Right ventricle myocardium inferior (tissue), 1 donor: Measurements from ENCODE around the gene IMPG1. TPM values are rescaled to one million over a fixed set of nuclear protein-coding genes. Genes with fewer than 3 reads are reported as not detected.
"Not testable (repeated sequence)": the region's sequence is repeated elsewhere in the genome, so short reads cannot be mapped to it uniquely, and the experiment has no call there.

Source experiments
- ATAC-seq: fragments of 200-7000 bp; cut with Tn5 transposase; one replicate; pipeline ENCODE4 v1.9.1; 2020; ENCODE audit warnings: mild to moderate bottlenecking, moderate library complexity
- DNase-seq: peaks from one replicate; pipeline ENCODE4 v3.0.0; 2021; ENCODE audit errors: missing footprints
- intact Hi-C: fragments of 100-400 bp; cut with DNase I; formaldehyde crosslinking; loops from one replicate; pipeline ENCODE4 v1.11.0; 2022
- total RNA-seq: library from RNA; stranded (reverse); fragmentation: NEBNext Ultra II Directional; extraction: Animal tissue kit (Norgen Biotek cat#: 25700); gene quantifications from one replicate; pipeline ENCODE4 v1.2.1, GENCODE V29; 2021
- donor health status: DM: no; HTN: yes; CAD: no; lungs with severe emphysema.

IMPG1 gene
- total RNA-seq, 1 donor from 2014 or later = not detected

- ATAC-seq = no peak
- intact Hi-C loops = no loop called here
- DNase-seq = no peak
Measured at GRCh38 chr6:75906871-75907270, 165.6 kb downstream of the IMPG1 start.

DNA sequence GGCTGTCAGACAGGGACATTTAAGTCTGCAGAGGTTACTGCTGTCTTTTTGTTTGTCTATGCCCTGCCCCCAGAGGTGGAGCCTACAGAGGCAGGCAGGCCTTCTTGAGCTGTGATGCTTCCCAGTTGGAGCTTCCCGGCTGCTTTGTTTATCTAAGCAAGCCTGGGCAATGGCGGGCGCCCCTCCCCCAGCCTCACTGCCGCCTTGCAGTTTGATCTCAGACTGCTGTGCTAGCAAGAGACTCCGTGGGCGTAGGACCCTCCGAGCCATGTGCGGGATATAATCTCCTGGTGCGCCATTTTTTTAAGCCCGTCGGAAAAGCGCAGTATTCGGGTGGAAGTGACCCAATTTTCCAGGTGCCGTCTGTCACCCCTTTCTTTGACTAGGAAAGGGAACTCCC, 167.3 kb downstream of the IMPG1 start:
- intact Hi-C loops, ATAC-seq, DNase-seq: not testable (repeated sequence)

DNA sequence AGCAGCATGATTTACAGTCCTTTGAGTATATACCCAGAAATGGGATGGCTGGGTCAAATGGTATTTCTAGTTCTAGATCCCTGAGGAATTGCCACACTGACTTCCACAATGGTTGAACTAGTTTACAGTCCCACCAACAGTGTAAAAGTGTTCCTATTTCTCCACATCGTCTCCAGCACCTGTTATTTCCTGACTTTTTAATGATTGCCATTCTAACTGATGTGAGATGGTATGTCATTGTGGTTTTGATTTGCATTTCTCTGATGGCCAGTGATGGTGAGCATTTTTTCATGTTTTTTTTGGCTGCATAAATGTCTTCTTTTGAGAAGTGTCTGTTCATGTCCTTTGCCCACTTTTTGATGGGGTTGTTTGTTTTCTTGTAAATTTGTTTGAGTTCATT, 172.2 kb downstream of the IMPG1 start:
- DNase-seq, ATAC-seq, intact Hi-C loops: not testable (repeated sequence)

GRCh38 chr6:75896526-75896925, 175.9 kb downstream of the IMPG1 start:
- intact Hi-C loops = no loop called here
- DNase-seq = no peak
- ATAC-seq = no peak

DNA sequence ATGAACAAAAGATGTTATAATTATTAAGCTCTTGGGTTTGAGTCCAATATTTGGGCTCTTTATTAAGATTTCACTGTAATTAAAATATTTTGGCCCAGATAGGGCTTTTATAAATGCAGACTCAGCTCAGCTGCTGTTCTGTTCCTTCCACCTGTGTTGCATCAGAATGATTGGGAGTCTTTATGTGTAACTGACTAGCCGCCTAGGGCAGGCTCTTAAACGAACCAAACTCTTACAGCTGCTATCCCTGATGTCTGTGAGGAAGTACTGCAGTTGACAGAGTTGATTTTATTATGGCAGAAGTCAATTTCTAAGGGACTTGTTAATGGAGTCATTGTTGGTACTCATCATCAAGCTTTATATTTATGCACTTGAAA, 178.7 kb downstream of the IMPG1 start:
- intact Hi-C loops = loop anchor here (5.0 kb wide), 1 partner anchor 1564 kb away; no protein-coding TSS in a partner anchor
- DNase-seq (no peak), ATAC-seq (no peak)

- no peak for ATAC-seq
- intact Hi-C loops = loop anchor here (5.0 kb wide), 1 partner anchor 1564 kb away; no protein-coding TSS in a partner anchor
- DNase-seq = no peak
Measured at GRCh38 chr6:75893058-75893775, 179.2 kb downstream of the IMPG1 start.

DNA sequence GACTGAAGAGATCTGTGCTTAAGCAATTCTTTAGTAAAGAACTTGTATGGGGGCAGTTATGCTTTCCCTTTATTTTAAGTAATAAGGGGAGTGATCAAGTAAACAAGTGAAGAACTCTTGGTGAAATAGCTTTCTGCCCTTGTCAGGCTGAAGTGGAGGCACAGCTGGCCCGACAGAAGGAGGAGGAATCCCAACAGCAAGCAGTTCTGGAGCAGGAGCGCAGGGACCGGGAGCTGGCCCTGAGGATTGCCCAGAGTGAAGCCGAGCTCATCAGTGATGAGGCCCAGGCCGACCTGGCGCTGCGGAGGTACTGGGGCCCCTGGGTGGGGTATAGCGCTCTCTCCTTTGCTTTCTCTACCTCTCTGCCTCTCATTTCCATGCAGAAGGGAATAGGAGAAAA, 180.1 kb downstream of the IMPG1 start:
- peak; percentile 62 for DNase-seq
- intact Hi-C loops = loop anchor here (5.0 kb wide), 1 partner anchor 1565 kb away; no protein-coding TSS in a partner anchor

GRCh38 chr6:75884822-75885221, 187.6 kb downstream of the IMPG1 start:
- no peak for DNase-seq
- intact Hi-C loops = no loop called here
- no peak for ATAC-seq

More for the DNA sequence above, 180.1 kb downstream of the IMPG1 start:
- no peak for ATAC-seq

DNA sequence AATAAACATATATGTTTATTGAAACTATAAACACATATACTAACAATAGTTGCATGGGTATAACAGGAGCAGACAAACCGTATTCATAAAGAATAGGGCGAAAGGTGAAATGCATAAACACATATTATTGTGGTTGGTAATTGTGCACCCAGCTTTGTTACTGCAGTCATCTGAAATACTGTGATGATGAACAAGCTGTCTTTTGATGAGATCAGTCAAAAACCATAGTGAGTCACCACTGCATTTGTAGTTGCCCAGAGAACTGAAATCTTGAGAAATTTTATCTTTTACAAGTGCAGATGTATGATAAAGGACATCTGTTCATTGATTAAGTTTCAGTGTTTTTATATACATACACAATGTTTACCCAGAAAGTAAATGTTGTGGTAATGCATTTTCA, 189.7 kb downstream of the IMPG1 start:
- DNase-seq = no peak
- no peak for ATAC-seq
- intact Hi-C loops = no loop called here

DNA sequence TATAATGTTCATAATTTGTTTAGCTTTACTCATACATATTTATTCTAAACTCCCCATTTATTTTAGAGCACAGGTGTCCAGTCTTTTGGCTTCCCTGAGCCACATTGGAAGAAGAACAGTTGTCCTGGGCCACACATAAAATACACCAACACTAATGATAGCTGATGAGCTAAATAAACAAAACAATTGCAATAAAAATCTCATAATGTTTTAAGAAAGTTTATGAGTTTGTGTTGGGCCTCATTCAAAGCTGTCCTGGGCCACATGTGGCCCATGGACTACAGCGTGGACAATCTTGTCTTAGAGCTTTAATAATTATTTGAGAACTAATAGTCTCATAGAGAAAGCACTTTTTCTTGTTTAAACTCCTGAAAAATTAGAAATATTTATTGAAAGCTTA, 192.2 kb downstream of the IMPG1 start:
- no peak for ATAC-seq
- intact Hi-C loops = no loop called here
- no peak for DNase-seq

DNA sequence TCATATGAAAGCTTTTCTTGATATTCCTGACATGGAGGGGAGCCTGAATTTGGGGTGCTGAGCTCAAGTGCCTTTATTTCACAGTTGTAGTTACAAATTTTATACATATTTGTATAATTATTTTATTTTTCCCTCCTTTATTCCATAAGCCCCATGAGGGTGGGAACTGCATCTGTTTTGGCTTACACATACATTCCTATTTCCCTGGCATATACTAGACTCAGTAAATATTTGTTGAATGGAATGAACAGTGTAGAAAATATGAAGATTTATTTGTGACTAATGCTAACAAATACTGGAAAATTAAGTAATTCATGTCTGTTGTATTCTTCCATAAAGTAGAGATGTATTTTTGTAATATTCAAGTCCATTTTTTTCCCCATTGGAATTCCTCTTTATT, 196.3 kb downstream of the IMPG1 start:
- intact Hi-C loops = no loop called here
- DNase-seq (no peak), ATAC-seq (no peak)

GRCh38 chr6:75874224-75874623, 198.2 kb downstream of the IMPG1 start:
- ATAC-seq (no peak), DNase-seq (no peak)
- intact Hi-C loops = no loop called here
